AG10803 (cell line): ENCODE data around the gene DNAJC19.

Experiments used
- DNase-seq: peaks from one replicate; pipeline ENCODE4 v3.0.0; 2010; ENCODE audit warnings: low read depth
- H3K4me3 ChIP-seq: 2 replicates; pipeline ENCODE4 v1.5.1; 2011; ENCODE audit warnings: mild to moderate bottlenecking, low read length, control low read depth
- TF ChIP-seq, protein P1 (sequence below): conservative IDR thresholded peaks from 2 replicates; pipeline ENCODE4 v1.5.1; 2011; ENCODE audit warnings: mild to moderate bottlenecking, low read length, control low read depth, inconsistent platforms

Gene DNAJC19

DNA sequence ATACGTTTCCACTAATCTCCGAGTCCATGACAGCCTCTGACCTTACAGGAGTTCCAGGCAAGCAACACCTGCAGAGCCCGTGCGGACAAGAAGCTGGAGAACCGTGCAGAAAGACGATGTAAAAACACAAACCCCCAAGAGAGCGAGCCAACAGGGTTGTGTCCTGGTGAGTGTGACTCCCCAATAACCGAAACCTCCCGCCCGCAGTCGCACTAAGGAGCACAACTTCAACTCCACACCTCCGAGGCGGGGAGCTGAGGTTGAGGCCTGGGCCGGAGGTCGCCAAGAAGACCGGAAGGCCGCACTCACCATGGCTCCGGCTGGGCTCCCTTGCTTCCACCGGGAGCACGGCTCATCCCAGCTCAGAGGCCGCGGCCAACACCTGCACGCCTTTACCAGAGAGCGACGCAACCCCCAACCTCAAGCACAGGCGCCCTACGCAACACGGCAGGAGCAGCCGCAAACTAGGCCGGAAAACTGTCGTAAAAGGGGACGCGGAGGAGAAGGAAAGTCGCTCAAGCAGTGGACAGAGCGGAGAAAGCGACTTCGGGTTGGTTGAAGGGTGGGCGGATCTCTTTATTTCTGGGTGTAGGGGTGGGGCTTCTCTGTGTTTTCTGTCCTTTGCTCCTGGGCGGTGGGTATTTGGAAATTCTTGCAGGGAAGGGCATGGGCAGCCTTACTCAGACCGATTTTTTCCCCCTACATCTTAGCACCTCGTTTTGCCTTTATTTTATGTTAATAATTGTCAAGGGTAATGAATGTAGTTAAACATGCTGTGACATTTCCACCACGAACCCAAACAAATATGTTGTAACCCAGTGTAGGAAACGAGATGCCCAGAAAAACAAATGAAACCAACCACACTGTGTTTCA lies at the start of gene DNAJC19:
Gene DNAJC19, minus strand, starts transcription at position 446 of the 873 bp plus-strand sequence. Its CDS starts 134 bp downstream, at position 312.
- peak; percentile 97 for DNase-seq
- TF ChIP-seq, protein P1, sequence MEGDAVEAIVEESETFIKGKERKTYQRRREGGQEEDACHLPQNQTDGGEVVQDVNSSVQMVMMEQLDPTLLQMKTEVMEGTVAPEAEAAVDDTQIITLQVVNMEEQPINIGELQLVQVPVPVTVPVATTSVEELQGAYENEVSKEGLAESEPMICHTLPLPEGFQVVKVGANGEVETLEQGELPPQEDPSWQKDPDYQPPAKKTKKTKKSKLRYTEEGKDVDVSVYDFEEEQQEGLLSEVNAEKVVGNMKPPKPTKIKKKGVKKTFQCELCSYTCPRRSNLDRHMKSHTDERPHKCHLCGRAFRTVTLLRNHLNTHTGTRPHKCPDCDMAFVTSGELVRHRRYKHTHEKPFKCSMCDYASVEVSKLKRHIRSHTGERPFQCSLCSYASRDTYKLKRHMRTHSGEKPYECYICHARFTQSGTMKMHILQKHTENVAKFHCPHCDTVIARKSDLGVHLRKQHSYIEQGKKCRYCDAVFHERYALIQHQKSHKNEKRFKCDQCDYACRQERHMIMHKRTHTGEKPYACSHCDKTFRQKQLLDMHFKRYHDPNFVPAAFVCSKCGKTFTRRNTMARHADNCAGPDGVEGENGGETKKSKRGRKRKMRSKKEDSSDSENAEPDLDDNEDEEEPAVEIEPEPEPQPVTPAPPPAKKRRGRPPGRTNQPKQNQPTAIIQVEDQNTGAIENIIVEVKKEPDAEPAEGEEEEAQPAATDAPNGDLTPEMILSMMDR, result no peak
- peak within 1 kb of the TSS; percentile 93 for H3K4me3 ChIP-seq

DNA sequence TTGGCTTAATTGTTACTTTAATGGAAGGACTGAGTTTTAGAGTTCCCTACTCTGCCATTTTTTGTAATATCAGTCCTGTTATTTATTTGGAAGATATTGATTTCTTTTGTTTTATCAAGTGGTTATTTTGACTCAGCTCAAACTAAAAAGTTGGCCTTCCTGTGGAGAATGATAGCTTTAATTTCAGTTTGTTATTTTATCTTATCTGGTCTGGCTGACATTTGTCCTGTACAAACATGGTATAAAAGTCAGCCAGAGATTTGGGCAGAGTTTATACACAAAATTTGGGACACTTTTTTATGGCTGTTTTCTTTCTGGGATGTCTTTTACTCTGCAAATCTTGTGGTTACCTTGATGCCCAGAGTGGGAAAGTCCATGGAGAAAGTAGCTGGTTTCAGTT lies 41.4 kb upstream of the DNAJC19 start:
- no peak overlapping the region for H3K4me3 ChIP-seq
- TF ChIP-seq, protein P1, result no peak
- no peak for DNase-seq

DNA sequence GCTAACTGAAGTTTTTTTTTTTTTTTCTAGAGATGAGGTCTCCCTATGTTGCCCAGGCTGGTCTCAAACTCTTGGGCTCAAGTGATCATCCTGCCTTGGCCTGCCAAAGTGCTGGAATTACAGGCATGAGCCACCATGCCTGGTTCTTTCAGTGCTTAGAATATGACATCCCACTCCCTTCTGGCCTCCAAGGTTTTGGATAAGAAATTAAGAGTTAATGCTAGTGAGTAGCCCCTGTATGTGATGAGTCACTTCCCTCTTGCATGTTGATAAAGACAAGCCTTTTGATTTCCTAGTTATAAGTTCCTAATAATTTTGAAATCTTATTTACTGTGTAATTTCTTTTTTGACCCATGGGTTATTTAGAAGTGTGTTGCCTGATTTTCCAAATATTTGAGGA lies 35.7 kb upstream of the DNAJC19 start:
- H3K4me3 ChIP-seq, result no peak overlapping the region
- TF ChIP-seq, protein P1, result no peak
- no peak for DNase-seq

DNA sequence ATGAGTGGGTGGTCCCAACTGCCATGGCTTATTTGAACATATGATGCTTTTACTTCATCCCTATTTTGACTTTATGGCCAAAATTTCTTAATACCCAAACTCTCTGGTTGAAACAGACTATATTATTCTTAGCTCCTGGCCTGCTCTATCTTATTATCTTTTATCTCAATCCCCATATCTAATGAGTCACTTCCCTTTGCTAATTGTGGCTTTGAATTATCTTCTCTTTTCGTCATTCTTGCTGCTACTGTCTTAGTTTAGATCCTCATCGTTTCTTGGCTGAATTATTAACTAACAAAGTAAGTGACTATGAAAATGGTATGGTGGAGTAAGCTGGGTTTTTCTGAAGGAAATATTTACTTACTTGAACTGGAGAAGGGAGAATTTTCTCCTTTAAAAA lies 28.2 kb upstream of the DNAJC19 start:
- TF ChIP-seq, protein P1, result no peak
- H3K4me3 ChIP-seq, result no peak overlapping the region
- no peak for DNase-seq

DNA sequence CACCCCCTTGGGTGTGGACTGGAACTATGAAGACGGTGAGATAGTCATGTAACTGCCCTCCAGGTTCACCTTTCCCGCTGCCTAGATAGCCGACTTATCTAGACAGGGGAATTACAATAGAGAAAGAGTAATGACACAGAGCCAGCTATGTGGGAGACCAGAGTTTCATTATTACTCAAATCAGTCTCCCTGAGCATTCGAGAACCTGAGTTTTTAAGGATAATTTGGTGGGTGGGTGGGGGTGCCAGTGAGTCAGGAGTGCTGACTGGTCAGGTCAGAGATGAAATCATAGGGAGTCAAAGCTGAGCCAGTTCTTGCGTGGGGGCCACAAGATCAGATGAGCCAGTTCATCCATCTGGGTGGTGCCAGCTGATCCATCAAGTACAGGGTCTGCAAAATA lies 19.7 kb upstream of the DNAJC19 start:
- H3K4me3 ChIP-seq, result no peak overlapping the region
- DNase-seq, result no peak
- TF ChIP-seq, protein P1, result no peak

DNA sequence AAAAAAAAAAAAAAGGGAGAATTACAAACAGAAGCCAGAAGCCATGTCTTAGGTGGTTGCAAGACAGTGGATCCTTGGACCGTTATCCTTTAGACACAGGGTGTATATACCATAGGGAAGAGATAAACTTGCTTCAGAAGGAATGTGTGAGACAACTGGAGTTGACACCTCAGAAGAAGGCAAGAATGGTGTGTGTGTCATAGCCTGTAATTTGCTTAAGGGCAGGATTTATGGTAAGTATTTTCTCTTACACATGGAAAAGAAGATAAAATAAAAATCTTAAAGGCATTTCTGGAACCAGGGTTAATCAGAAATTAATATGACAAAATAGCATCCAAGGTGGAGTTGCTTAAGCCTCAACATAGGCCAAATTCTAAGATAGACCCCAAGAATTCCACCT lies 19.3 kb upstream of the DNAJC19 start:
- no peak overlapping the region for H3K4me3 ChIP-seq
- no peak for DNase-seq
- TF ChIP-seq, protein P1, result no peak

DNA sequence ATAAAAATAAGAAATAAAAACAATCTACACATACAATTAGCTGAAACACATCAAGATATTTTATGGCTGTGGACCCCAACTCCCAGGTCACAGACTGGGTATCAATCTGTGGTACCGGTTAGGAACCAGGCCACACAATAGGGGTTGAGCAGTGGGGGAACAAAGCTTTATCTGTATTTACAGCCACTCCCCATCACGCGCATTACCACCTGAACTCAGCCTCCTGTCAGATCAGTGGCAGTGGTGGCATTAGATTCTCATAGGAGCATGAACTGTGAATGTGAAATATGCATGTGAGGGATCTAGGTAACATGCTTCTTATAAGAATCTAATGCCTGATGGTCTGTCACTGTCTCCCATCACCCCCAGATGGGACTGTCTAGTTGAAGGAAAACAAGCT lies 17.7 kb upstream of the DNAJC19 start:
- no peak for DNase-seq
- TF ChIP-seq, protein P1, result no peak
- no peak overlapping the region for H3K4me3 ChIP-seq
